ENCODE data around the gene FARSB.

DNA sequence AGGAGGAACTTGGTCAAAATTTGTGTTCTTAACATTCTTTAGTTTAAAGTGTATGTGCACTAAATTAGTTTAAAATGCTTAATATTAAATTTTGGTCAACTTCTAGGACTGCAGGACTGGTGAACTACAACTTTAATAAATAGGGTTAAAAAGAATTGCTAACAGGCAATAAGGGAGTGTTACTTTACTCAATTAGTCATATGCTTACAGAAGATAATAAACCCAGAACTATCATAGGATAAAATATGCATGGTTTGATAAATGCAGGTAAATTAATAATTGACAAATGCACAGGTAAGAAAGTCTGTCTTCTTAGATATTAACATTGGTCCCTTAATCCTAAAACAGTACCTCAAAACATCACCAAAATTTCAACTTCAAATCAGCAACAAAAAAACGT is 20.6 kb downstream of the FARSB start:
- TF ChIP-seq EZH2phosphoT487 (IDR thresholded peaks at IDR 0.05) (no peak), EZH2 (IDR thresholded peaks at IDR 0.05) (no peak)

Measured in neural progenitor cell (in vitro differentiated cells).